Measurements from ENCODE around the gene CDC42SE2.
"Not testable (repeated sequence)": the region's sequence is repeated elsewhere in the genome, so short reads cannot be mapped to it uniquely, and the experiment has no call there.

GRCh38 chr5:131344288-131344687 lies 80.4 kb downstream of the CDC42SE2 start:
- TF ChIP-seq, protein P1, sequence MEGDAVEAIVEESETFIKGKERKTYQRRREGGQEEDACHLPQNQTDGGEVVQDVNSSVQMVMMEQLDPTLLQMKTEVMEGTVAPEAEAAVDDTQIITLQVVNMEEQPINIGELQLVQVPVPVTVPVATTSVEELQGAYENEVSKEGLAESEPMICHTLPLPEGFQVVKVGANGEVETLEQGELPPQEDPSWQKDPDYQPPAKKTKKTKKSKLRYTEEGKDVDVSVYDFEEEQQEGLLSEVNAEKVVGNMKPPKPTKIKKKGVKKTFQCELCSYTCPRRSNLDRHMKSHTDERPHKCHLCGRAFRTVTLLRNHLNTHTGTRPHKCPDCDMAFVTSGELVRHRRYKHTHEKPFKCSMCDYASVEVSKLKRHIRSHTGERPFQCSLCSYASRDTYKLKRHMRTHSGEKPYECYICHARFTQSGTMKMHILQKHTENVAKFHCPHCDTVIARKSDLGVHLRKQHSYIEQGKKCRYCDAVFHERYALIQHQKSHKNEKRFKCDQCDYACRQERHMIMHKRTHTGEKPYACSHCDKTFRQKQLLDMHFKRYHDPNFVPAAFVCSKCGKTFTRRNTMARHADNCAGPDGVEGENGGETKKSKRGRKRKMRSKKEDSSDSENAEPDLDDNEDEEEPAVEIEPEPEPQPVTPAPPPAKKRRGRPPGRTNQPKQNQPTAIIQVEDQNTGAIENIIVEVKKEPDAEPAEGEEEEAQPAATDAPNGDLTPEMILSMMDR (IDR thresholded peaks at IDR 0.05; ENCODE audit: insufficient read depth, low read length) = not testable (repeated sequence)
- TF ChIP-seq POLR2AphosphoS5 (IDR thresholded peaks at IDR 0.05; ENCODE audit: low read depth); SPI1 (IDR thresholded peaks at IDR 0.05; ENCODE audit: borderline replicate concordance, low read depth); GABPA (IDR thresholded peaks at IDR 0.05; ENCODE audit: low read depth): not testable (repeated sequence)
- TF ChIP-seq, protein P2, sequence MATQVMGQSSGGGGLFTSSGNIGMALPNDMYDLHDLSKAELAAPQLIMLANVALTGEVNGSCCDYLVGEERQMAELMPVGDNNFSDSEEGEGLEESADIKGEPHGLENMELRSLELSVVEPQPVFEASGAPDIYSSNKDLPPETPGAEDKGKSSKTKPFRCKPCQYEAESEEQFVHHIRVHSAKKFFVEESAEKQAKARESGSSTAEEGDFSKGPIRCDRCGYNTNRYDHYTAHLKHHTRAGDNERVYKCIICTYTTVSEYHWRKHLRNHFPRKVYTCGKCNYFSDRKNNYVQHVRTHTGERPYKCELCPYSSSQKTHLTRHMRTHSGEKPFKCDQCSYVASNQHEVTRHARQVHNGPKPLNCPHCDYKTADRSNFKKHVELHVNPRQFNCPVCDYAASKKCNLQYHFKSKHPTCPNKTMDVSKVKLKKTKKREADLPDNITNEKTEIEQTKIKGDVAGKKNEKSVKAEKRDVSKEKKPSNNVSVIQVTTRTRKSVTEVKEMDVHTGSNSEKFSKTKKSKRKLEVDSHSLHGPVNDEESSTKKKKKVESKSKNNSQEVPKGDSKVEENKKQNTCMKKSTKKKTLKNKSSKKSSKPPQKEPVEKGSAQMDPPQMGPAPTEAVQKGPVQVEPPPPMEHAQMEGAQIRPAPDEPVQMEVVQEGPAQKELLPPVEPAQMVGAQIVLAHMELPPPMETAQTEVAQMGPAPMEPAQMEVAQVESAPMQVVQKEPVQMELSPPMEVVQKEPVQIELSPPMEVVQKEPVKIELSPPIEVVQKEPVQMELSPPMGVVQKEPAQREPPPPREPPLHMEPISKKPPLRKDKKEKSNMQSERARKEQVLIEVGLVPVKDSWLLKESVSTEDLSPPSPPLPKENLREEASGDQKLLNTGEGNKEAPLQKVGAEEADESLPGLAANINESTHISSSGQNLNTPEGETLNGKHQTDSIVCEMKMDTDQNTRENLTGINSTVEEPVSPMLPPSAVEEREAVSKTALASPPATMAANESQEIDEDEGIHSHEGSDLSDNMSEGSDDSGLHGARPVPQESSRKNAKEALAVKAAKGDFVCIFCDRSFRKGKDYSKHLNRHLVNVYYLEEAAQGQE (IDR thresholded peaks at IDR 0.05; ENCODE audit: insufficient replicate concordance, low read depth) = not testable (repeated sequence)
